Sigmoid colon (tissue), 4 donors: Measurements from ENCODE around the gene ACTN4.
A peak's percentile ranks its signal among the peaks of the same experiment; 100 is the strongest.

Experiments used
- POLR2A ChIP-seq, 2 donors: fragments of 450-650 bp; IDR thresholded peaks; one replicate each; pipeline ENCODE4 v1.6.1; 2016; ENCODE audit warnings: antibody characterized with exemption in 2 of 2, mild to moderate bottlenecking in 2 of 2, moderate library complexity in 2 of 2
- POLR2AphosphoS5 ChIP-seq, 4 donors: sonication (generic); formaldehyde crosslinking; IDR thresholded peaks; one replicate each; pipeline ENCODE4 v1.6.1; 2017; ENCODE audit warnings: antibody characterized with exemption in 4 of 4
- TF ChIP-seq, protein P1 (sequence below), 4 experiments: fragments of 450-650 bp in 3 of 4; fragments of 200-600 bp in 1 of 4; IDR thresholded peaks; one replicate each; pipeline ENCODE4 v1.5.1; 2016 to 2019; ENCODE audit warnings: antibody characterized with exemption in 4 of 4, mild to moderate bottlenecking in 3 of 4, moderate library complexity in 2 of 4

GRCh38 chr19:38731654-38732301, 84.3 kb downstream of the ACTN4 start:
- TF ChIP-seq, protein P1, sequence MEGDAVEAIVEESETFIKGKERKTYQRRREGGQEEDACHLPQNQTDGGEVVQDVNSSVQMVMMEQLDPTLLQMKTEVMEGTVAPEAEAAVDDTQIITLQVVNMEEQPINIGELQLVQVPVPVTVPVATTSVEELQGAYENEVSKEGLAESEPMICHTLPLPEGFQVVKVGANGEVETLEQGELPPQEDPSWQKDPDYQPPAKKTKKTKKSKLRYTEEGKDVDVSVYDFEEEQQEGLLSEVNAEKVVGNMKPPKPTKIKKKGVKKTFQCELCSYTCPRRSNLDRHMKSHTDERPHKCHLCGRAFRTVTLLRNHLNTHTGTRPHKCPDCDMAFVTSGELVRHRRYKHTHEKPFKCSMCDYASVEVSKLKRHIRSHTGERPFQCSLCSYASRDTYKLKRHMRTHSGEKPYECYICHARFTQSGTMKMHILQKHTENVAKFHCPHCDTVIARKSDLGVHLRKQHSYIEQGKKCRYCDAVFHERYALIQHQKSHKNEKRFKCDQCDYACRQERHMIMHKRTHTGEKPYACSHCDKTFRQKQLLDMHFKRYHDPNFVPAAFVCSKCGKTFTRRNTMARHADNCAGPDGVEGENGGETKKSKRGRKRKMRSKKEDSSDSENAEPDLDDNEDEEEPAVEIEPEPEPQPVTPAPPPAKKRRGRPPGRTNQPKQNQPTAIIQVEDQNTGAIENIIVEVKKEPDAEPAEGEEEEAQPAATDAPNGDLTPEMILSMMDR (IDR thresholded peaks at IDR 0.05): no peak
- no peak for TF ChIP-seq POLR2A (IDR thresholded peaks at IDR 0.05)
- TF ChIP-seq POLR2AphosphoS5 (IDR thresholded peaks at IDR 0.05): peak in 2 of 4 donors; percentile 9 to 10
